Tibial nerve (tissue), 4 donors: ENCODE measurements around the gene MGP.

Source experiments
- EP300 ChIP-seq, 2 donors: sonication (generic); formaldehyde crosslinking; IDR thresholded peaks; one replicate each; pipeline ENCODE4 v1.6.1; 2017; ENCODE audit warnings: antibody characterized with exemption in 2 of 2, mild to moderate bottlenecking in 1 of 2
- POLR2A ChIP-seq, 2 donors: fragments of 450-650 bp; IDR thresholded peaks; one replicate each; pipeline ENCODE4 v1.6.1; 2017; ENCODE audit warnings: antibody characterized with exemption in 2 of 2, mild to moderate bottlenecking in 2 of 2, moderate library complexity in 2 of 2
- TF ChIP-seq, protein P1 (sequence below), 5 experiments: fragments of 200-600 bp in 3 of 5; fragments of 450-650 bp in 2 of 5; sonication (generic) in 3 of 5; IDR thresholded peaks; one replicate each; pipeline ENCODE4 v1.5.1; 2016 to 2019; ENCODE audit warnings: antibody characterized with exemption in 5 of 5, mild to moderate bottlenecking in 3 of 5, moderate library complexity in 2 of 5

DNA sequence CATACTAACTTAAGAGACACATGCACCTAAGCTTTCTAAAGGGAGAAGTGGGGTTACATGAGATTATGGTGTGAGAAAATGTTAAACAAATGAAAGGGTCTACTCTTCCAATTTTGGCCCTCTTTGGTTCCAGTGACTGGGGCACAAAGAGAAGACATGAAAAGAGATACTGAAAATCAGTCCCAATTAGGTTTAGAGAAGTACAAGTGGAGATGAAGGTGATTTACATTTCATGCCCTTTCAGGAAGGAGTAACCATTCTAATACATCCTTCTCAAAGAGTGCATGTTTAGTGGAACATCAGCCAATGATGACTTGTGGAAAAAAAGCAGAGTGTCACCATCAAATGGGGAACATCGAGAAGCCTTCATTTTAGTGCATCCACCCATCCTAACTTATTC lies 14.4 kb downstream of the MGP start:
- TF ChIP-seq, protein P1, sequence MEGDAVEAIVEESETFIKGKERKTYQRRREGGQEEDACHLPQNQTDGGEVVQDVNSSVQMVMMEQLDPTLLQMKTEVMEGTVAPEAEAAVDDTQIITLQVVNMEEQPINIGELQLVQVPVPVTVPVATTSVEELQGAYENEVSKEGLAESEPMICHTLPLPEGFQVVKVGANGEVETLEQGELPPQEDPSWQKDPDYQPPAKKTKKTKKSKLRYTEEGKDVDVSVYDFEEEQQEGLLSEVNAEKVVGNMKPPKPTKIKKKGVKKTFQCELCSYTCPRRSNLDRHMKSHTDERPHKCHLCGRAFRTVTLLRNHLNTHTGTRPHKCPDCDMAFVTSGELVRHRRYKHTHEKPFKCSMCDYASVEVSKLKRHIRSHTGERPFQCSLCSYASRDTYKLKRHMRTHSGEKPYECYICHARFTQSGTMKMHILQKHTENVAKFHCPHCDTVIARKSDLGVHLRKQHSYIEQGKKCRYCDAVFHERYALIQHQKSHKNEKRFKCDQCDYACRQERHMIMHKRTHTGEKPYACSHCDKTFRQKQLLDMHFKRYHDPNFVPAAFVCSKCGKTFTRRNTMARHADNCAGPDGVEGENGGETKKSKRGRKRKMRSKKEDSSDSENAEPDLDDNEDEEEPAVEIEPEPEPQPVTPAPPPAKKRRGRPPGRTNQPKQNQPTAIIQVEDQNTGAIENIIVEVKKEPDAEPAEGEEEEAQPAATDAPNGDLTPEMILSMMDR (IDR thresholded peaks at IDR 0.05), result no peak
- TF ChIP-seq POLR2A (IDR thresholded peaks at IDR 0.05) (no peak), EP300 (IDR thresholded peaks at IDR 0.05) (no peak)
